ENCODE results near the gene SLC25A21.
A peak's percentile ranks its signal among the peaks of the same experiment; 100 is the strongest.

The SLC25A21 gene

DNA sequence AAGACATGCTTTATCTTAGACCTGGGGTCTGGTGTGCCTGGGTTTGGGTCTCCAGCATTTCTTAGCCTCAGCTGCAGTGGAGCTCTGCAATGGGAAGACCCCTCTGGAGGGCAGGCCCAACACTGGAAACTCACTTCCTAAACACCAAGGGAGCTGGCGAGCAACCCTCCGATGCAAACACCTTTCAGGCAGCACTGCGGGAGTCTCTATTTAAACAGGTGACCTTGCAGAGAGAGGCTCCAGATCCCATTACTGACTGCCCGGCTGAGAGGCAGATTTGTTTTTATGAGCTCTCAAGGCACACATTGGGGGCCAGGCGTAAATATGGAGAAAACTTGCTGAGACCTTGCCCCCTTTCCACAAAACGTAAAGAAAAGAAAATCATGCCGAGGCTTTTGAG lies 315.3 kb downstream of the SLC25A21 start:
- no peak for DNase-seq

DNA sequence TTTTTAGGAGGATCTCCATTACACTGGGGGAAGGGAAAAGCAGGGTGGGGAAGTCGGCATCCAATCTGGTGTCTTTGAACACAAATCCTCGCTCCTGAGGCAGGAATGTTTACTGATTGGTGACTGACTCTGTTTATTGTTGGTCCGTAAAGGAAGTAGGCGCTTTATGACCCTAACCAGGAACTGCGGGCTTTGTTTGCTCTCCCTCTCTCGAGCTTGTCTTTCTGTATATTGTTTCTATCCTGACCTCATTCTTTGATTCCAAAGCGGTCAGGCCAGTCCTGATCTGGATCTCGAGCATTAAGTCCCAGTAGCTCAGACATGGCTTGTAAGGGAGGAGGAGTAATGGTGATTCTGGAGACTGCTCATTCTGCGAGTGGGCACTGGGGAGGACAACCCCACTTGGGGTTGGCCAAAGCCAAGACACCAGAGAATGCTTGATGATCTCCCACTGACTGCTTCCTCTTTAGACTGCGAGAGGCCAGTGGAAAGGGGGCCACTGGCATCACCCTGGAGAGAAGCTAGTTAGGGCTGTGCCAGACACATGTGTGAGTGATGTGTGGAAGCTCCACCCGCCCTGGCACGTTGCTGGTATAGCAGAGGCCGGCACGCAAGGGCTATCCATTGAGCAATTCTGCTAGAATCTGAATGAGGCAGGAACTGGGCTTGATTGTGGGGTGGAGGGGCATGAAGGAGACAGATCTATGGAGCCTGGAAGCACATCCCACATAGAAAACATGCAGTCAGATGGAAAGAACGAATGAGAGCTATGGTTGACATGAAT lies 316.1 kb downstream of the SLC25A21 start:
- no peak for DNase-seq

DNA sequence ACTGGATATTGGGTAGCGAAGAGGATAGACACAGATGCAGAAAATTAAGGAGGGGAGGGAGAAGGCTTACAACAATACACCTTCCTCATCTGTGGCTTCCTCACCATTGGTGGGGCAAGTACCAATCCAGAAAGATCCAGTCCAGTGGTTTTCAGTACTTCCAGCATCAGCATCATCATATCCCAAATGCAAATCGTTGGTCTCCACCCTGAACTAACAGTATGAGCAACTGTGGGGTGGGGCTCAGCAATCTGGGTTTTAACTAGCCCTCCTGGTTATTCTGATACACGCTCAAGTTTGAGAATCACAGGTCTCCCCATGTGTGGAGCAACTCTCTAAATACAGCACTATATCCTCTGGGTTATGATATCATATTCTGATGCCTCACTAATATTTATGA lies 317.0 kb downstream of the SLC25A21 start:
- no peak for DNase-seq

DNA sequence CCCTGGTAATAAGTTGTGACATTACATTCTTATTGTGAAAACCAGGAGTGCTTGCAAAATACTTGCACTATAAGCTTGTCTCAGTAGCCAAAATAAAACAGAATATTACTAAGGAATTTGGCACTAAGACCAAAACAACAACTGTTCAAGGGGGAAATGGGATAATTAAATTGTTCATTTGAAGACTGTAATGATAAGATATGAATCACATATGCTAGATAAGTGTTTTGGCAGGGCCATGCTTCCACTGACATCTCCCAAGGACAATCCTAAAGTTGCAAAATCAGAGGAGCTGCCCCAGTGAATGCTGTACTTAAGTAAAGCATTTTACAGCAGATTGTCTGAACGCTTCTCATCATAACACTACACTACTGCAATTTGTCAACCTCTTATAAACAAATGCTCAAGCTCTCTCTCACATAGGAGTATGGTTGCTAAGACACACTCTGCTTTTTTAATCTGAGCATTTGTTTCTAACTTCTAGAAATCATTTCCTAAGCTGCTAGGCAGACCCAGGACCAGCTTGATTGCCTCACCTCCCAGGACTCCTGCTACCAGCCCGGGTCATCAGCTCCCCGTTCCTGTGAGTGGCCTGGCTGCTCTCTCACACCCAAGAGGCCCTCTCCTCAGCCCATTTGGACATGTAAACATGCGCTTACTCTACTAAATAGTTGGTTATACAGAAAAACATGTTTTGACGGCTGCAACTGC lies 319.3 kb downstream of the SLC25A21 start:
- no peak for DNase-seq

DNA sequence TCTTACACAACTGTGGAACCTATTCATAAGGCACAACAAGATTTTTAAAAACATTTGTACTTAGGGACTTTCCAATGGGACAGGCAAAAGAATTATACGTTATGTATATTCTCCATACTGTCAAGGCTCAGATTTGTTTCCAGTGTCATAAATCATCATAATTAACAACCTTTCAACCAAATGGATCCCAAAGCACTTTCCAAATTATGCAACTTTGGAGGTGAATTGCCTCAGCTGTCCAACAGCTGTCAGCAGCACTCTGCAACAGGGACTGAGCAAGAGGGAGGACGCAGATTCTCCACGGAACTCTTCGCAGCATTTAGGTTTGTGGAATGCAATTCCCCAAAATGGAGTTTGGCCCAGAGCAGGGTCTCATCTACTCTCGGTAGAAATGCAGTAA lies 324.2 kb downstream of the SLC25A21 start:
- no peak for DNase-seq

DNA sequence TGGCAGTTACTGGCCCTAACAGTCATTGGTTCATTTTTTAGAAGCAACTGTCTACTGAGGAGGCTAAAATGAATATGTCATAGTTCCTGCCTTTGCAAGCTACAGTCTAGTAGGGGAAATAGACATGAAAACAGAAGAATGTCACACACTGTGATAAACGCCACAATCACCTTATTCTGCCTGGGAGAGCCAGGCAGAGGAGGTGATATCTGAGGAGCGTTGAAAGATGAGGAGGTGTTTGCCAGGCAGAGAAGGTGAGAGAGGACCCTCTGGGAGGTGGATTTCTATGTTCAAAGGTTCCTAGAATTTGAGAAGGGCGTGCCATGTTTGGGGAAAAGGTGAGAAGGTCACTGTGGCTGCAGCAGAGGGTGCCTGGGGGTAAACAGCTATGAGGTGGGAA lies 325.0 kb downstream of the SLC25A21 start:
- no peak for DNase-seq

DNA sequence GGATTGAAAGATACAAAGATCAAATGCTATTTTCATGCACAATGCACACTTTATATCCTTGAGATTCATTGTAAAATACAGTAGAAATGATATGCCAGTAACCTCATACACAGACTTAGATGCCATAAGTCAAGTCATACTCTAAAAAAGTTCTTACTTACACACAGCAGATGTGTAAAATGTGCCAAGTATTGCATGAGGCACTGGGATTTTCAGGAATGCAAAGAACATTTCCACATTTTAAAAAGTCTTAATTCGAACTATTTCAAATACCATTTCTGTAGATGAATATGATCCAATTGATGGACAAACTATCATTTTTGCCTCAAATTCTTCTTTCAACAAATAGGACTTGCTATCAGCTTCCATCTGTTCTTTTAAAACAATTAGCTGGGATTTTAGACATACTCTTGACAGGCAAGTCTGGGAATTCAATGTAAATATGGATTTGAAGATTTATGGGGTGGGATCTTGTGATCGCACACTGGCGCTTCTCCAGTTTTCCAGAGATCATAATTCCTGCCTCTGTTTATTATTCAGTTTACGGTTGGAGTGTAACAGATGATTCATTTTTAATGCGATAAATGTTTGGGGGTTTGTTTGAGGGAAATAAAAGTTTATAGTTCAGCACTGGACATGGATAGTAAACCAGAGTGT lies 326.9 kb downstream of the SLC25A21 start:
- no peak for DNase-seq

DNA sequence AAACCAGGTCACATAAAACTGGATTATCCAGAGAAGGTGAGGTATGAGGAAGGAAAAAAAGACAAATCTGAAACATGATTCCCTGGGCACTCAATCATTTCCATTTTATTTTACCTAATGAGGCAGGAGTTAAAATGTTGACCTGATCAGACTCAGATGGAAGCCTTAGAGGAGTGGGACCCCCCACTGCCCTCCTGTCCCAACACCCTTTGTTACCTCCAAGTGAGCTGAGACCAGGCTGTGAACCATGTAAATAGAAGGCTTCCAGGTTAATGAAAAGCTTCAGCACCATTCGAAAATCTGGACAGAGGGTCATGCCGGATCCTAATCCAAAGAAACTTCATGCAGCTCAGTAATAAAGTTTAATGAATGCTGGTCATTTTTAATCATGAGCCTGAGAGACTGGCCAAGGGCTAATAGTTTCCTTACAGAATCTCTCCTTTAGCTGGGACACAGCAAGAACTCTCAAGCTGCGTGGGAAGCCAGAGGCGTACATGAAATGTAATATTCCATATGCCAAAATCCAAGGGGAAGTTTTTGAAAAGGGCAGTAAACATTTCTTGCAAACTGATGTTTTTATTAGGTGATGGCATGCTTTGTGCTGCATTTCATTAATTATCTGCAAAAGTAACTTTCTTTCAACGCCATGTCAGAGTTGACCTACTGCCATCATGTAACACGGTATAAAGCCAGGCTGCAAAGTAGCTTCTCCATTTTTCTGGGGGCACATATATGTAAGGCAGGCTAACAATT lies 327.8 kb downstream of the SLC25A21 start:
- no peak for DNase-seq

DNA sequence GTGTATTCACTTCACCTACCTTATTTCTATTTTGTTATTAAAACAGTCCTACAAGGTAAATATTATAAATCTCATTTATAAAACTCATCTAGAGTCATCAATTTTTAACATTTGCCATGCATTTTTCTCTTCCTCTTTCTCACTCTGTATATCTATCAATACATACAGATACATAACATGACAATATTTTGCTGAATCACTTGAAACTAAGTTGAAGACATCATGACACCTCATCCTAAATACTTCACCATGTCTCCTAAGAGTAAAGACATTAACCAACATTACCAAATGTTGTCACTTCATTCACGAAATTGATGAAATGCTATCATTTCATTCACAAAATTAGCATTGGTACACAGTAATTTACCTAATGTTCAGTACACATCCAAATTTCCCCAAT lies 329.0 kb downstream of the SLC25A21 start:
- no peak for DNase-seq

DNA sequence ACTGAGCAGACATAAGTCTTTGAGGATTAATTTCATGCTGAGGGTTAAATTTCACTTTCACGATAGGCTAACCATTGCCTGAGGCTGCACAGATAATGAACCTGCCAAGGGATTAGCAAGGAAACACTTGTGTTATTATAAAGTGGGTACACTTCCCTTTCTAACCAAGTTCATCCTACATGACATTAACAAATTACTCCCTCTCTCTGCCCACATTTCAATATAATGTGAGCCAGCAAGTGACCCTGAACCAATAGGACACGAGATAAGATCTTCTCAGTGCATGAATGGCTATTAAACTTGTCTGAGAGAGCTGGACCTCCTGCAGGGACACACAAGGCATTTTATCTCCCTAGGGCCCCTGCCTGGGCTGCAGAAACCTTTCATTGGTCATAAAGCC lies 337.3 kb downstream of the SLC25A21 start:
- peak; percentile 30 for DNase-seq

DNA sequence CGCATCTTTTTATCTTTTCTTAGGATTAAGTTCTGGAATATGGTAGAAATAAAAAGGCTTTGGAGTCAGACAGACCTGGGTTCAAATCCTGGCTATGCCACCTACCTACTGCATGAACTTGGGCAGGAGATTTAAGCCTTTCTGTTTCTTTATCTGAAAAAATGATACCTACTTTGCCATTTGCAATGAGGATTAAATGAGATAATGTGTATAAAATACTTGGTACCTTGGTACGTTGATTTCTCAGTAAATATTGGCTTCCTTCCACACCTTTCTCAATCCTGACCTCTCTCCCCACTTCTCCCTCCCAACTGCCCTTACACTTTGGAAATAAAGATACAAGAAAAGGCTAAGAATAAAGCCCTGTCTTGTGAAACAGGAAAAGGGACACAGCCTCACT lies 338.1 kb downstream of the SLC25A21 start:
- no peak for DNase-seq

DNA sequence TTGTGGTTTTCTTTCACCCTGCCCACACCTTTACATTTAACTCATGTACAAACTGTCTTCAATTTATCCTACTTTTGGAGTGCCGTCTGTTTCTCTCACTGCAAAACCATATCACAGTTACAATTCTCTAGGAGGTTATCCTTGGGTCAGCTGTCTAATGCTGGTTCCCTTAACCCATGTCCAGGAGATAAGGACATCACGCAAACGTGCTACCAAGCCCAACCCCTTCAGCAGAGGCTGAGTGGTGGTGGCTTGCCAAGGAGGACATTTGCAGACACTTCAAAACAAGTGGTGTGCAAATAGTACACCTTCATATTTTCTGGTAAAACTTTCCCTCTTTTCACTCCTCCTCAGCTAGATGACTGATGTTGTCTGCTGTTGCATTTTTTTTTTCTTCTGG lies 342.9 kb downstream of the SLC25A21 start:
- no peak for DNase-seq

DNA sequence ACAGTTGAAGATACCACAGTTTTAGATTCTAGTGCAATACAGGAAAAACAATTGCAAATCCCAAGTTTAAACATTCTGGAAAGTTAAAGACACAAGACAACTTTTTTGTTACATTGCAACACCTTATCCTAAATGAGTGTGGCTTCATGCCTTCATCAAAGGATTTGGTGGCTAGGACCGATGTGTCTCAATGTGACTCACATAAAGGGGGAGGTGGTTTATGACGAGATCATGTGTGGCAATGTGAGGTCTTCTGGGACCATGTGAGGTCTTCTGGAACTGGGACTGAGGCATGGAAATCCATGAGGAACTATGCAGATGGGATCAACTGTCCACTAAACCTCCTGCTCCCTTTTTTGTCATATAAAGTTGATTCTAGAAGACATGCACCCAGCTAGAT lies 344.5 kb downstream of the SLC25A21 start:
- DNase-seq = no peak

DNA sequence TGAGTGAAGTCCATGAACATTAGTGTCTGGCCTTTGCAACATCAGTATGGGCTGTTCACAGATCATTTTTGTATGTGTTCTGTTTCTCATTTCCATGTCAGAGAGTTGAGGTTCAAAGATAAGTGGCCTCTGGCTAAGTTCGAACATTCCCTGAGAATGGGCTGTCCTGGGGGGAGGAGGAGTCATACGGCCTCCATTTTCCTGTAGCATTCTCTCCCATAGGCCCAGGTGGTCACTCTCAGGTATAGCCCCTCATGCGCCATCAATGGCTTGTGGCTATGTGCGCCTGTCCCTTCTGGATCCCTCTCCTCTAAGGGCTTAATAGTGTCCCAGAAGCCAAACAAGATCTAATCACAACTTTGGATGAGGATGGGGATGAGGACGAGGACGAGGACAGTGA lies 345.8 kb downstream of the SLC25A21 start:
- DNase-seq = no peak

DNA sequence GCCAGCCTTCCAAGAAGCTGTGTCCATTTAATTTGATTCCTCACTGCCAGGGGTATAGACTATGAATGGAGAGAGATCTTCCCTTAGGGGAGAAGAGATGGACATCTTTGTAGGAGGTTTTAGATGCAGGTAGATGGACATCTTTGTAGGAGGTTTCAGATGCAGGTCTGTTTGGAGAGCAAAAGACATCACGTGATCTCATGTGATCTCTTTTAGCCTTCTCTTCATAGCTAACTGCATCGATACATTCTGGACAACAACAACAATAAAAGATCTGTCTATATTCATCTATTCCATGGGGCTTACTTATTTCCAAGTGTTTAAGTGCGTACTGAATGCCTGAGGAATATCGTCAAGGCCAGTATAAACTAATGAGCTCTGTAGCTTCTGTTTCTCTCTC lies 347.6 kb downstream of the SLC25A21 start:
- DNase-seq = no peak

DNA sequence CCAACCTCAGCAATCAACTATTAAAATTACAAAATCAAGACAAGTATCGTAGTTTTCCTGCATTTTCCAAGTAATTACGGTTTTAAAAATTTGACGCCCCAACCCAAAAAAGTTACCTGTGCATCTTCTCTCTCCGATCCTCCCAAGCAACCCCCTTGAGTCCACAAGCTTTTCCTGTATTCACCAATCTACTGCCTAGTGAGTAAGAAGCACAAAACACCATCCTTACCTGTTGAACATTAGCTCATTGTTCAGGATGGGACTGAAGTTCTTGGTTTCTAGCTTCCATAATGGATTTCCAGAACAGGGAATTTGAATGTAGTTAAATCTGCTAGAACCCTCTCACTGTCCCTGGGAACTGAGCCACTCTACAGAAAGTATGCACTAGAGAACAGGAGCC lies 348.8 kb downstream of the SLC25A21 start:
- no peak for DNase-seq

DNA sequence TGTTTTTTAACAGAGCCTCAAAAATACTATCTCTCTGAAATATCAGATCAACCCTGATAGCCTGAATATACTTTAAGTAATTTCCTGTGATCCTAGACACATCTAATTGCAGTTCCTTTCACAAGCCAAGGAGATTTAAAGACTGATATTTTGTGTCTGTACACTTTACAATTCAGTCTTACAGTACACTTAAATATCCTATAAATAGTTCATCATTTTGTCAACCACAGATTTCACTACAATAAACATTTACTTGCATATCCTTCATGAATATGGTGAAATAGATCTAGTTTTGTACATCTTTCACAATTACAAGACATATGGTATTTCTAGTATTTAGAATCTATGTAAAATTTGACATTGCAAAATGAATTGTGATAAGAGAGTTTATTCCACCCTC lies 349.7 kb downstream of the SLC25A21 start:
- DNase-seq = no peak

DNA sequence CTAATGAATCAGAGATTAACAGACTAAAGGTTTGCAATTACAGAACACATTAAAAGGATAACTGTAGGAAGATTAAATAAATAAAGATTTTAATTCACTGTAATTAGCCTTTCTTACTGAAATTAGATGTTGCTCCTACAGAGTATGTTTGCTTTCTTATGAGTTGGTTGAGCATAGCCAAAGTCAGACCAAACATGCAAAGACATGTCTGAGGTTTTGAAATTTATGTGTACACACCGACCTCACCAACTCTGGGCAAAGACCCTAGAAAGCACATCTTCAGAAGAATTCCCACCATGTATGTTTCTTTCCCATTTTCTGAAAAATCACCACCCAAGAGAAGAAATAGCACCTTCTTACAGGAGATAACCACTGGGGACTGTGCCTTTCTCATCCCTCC lies 351.5 kb downstream of the SLC25A21 start:
- DNase-seq = no peak

DNA sequence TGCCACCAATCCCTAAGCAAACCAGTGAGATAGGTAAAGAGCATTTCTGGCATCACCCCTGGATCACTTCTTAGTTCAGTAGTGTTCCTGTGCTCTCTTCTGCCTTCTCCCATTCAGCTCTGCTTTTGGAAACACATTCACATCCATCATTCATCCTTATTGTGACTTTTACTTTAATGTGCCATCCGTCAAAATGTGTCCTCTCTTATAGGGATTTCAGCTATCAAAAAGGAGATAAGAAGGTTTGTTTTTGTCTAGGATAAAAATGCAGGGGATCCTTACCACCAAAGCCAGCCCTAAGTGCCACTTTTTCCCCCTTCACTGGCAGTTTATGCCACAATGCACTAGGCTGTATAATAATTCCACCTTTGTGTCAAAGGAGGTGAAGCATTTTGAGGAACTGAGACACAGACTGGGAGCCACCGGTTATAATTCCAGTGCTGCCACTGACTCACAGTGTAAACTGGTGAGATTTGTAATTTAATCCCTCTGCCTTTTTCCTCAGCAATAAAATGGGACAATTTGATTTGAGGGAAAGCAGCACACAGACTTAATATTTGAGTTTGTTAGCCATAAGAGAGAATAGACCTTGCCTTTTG lies 352.2 kb downstream of the SLC25A21 start:
- no peak for DNase-seq

DNA sequence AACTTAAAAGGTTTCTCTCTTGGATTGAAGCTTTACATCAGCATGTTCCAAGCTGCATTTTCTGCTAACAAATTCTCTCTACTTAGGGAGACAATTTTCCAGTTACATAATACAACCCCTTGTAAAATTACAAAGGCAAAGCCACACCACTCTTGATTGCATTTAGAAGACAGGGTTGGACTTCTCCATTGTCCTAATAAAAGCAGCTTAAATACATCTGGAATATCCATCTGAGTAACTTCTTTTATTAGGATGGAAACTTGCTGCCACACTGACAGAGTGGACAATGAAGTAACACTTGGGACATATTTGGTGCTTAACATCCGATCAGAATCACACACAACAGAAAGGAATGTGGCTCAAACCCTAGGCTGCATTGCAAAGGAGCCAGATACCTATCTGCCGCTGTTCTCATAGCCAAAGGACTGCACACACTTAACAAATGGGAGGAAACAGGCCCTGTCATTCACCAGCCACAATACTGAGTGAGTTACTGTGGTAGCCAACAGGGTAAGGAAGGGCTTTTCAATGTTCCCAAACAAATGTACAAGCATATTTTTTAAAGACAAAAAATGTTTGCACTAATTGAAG lies 353.5 kb downstream of the SLC25A21 start:
- DNase-seq = no peak

DNA sequence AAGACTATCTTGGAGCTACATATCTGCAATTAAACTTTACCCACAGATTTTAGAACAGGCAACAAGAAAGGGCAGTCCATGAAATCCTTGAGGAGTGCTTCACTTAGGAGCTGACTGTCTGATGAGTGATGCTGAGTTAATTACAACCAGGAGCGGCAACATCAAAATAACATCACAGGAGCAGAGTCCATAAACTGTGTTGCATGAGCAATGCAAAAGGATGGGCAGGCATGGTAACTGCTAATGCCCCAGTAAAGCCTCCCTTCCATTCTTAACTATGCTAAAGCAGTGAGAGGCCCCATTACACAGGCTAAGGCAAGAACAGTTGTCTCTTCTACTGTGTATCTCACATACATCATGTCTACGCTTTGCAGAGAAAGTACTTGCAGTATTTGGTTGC lies 354.2 kb downstream of the SLC25A21 start:
- no peak for DNase-seq

DNA sequence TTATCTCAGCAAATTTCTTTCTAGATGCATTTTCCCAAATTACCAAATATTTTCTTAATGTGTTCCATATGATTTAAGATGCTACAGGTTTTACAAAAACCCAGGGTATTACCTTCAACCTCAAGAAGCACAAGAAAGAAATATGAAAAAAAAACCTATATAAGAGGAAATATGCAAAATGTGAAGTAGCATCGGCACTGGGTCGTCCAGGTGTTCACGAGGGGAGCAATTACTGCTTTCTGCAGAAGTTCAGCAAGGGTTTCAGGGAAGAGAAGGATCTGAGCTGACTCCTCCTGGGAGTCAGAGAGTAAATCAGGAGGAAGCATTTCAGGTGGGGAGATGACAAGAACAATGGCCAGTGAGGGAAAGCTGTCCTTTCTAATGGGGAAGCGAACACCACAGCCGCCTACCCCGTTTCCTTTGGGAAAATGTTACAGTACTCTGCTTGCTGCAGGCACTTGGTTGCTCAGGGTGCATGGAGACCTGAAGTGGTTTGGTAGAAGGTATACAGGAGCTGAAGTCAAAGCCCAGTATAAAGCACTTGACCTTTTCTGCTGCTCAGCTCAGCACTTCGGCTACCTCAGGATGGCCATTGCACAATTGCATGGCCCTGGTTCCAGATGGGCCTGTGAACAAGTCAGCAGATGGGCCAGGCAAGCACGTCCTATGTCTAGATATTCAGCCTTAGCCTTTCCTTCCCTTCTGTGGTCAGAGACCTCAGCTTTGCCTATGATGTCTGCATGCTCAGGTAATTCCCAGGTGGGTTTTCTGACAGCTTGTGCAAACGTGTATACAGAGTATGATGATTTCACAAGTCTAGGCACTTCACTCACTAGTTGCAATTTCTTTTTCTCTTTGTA lies 355.1 kb downstream of the SLC25A21 start:
- DNase-seq = no peak

Measured in NCI-H1436 treated with DMSO at 0.1 percent for 48 hours (cell line).